BJ (cell line): ENCODE data around the gene SERPINB12. TPM values are rescaled to one million over a fixed set of nuclear protein-coding genes. Genes with fewer than 3 reads are reported as not detected.

Source experiments
- CTCF ChIA-PET: fragments of 350-600 bp; formaldehyde crosslinking; extraction: SDS; loops from one replicate; lab custom pipeline; 2021; ENCODE audit warnings: antibody characterized with exemption, inconsistent platforms; lab: Yijun Ruan, JAX
- POLR2A ChIA-PET: fragments of 300-600 bp; sonication (Branson Sonifier 250); formaldehyde crosslinking; extraction: SDS; loops from one replicate; lab custom pipeline; 2021; ENCODE audit warnings: antibody characterized with exemption; lab: Charles Lee
- DNase-seq: peaks from one replicate; pipeline ENCODE4 v3.0.0-alpha.2; 2011; ENCODE audit warnings: low read depth
- H3K27me3 ChIP-seq: 2 replicates; pipeline ENCODE4 v1.6.0; 2011; ENCODE audit warnings: low read length; ENCODE audit not compliant: control insufficient read depth, insufficient read depth
- H3K36me3 ChIP-seq: 2 replicates; pipeline ENCODE4 v1.5.1; 2011; ENCODE audit warnings: low read length; ENCODE audit not compliant: control insufficient read depth, insufficient read depth
- H3K4me3 ChIP-seq: 2 replicates; pipeline ENCODE4 v1.5.1; 2011; ENCODE audit warnings: low read depth, mild to moderate bottlenecking, control low read depth, low read length
- CTCF ChIP-seq: IDR thresholded peaks from 2 replicates; pipeline ENCODE4 v1.5.1; 2011; ENCODE audit warnings: low read depth, mild to moderate bottlenecking, control low read depth, inconsistent platforms, low read length, moderate library complexity; ENCODE audit not compliant: insufficient read depth
- polyA plus RNA-seq: library from polyadenylated mRNA; depleted of rRNA; stranded (reverse); fragments of >200 nt; gene quantifications from 2 replicates; pipeline ENCODE4 v1.2.3, GENCODE V29; 2011

The SERPINB12 gene
- polyA plus RNA-seq, 1 experiment, result not detected

DNA sequence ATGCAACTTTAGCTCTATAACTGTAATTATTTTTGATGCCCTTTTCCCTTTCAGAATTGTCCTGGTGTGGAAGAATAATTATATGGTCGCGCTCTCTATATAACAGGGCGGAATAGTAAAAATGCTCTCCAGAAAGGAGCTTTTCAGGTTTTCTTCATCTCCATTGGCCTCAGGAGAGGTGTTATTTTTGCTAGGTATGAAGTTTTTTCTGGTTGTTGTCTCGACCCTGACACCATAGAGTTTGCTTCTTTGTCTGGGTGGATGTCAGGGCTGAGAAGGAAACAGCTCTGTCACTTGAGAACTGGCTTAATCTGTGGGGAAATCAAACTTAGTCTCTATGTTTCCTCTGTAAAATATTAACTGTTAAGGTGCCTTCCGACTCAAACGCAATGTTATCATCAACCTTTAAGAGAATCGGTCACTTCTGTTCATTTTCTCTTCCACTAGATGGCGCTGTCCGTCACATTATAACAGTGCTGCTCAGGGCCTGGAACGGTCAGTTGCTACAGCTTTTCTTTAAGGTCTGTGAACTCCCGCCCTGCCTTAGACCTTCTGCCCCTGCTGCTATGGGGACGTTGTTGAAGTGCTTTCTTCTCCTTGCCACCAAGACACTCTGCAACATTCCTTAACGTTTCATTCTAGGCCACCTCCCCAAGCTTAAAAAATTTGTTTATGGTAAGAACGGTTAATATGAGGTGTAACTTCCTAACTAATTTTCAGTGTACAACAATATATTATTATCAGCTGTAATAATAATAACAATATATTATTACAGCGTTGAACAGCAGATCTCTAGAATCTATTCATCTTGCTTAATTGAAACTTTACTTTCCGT lies 23.8 kb upstream of the SERPINB12 start:
- Histone ChIP-seq H3K27me3 (no peaks in the 10 kb centered on the region), H3K4me3 (no peak overlapping the region), H3K36me3 (no peaks in the 10 kb centered on the region)
- POLR2A ChIA-PET, result interaction anchor here (0.6 kb wide), 1 partner anchor 190 kb away, joined by 4 read pairs; no protein-coding TSS in a partner anchor
- no peak for DNase-seq
- peak; percentile 54 for TF ChIP-seq CTCF
- CTCF ChIA-PET, result interaction anchor here (0.6 to 13.8 kb wide), 41 partner anchors 11 to 417 kb away, joined by 3 to 328 read pairs (median 4); partner anchors contain the start of genes SERPINB13 and SERPINB7

GRCh38 chr18:63520053-63520685 lies 22.0 kb upstream of the SERPINB12 start:
- no peak for DNase-seq
- H3K36me3 ChIP-seq, result no peaks in the 10 kb centered on the region
- H3K27me3 ChIP-seq, result no peaks in the 10 kb centered on the region
- ChIA-PET CTCF (interaction anchor here (1.2 to 13.8 kb wide), 11 partner anchors 13 to 415 kb away, joined by 3 to 328 read pairs (median 38); partner anchors contain the start of gene SERPINB13), POLR2A (no interaction called here)
- TF ChIP-seq CTCF, result no peak
- H3K4me3 ChIP-seq, result no peak overlapping the region

DNA sequence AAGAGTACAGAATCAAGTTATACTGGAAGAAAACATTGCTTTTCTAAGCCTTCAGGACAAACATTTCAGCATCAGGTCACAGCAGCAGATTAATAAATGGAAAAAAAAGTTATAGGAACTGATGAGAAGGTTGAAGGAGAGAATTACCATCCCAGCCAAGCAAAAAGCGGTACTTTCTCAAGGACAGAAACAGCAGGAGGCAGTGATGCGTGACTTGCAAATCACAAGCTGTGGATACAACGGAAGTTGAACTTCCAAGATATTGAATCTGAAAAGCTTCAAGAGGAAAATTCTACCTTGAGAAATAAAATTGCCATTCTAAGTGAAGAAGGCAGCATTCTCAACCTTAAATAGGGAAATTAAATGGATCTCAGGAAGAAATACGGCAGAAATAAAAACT lies 18.5 kb upstream of the SERPINB12 start:
- TF ChIP-seq CTCF, result no peak
- H3K27me3 ChIP-seq, result no peaks in the 10 kb centered on the region
- H3K4me3 ChIP-seq, result no peak overlapping the region
- ChIA-PET POLR2A (no interaction called here), CTCF (interaction anchor here (1.1 to 3.4 kb wide), 4 partner anchors 10 to 322 kb away, joined by 3 to 19 read pairs (median 4); no protein-coding TSS in a partner anchor)
- H3K36me3 ChIP-seq, result no peaks in the 10 kb centered on the region
- DNase-seq, result no peak

DNA sequence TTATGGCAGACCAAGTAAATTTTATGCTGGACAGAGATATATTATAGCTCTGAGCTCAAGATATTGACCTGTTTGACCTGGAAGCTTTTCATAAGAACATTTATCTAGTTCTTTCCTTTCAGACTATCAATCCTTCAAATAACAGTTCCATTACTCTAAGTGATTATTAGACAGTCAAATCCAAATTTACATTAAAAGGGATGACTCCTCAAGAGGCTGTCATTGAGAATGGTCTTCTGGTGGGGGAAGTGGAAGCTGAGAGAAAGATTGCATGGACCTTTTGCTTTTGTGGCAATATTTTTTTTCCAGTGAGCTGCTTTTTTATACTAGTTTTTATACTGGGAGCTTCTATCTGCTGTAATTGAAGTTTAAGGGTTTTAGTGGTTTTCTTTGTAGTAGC lies 14.9 kb upstream of the SERPINB12 start:
- ChIA-PET POLR2A (no interaction called here), CTCF (interaction anchor here (0.7 to 3.0 kb wide), 6 partner anchors 14 to 409 kb away, joined by 3 to 13 read pairs (median 4); no protein-coding TSS in a partner anchor)

More for the DNA sequence above, 14.9 kb upstream of the SERPINB12 start:
- Histone ChIP-seq H3K36me3 (no peaks in the 10 kb centered on the region), H3K4me3 (no peak overlapping the region), H3K27me3 (peaks cover 2% of the 10 kb centered on the region; the same call in 1 of the 2 replicates)
- no peak for DNase-seq
- TF ChIP-seq CTCF, result no peak
